Measurements from ENCODE around the gene LSM7. TPM values are rescaled to one million over a fixed set of nuclear protein-coding genes. Genes with fewer than 3 reads are reported as not detected.

The LSM7 gene
- total RNA-seq, 2 donors from 2014 or later = 99.0 to 185 TPM

- Histone ChIP-seq H3K36me3 (no peaks in the 10 kb centered on the region), H3K4me1 (no peaks in the 10 kb centered on the region), H3K27me3 (peaks cover 17% of the 10 kb centered on the region), H3K27ac (no peak overlapping the region), H3K9ac (ENCODE audit: low read depth in 2 of 2, low read length in 2 of 2) (no peak overlapping the region), H3K4me3 (no peak overlapping the region), H3K9me3 (no peaks in the 10 kb centered on the region)
- DNase-seq = no peak
- no peak for TF ChIP-seq CTCF (IDR thresholded peaks at IDR 0.05)
- intact Hi-C loops (cut with DNase I) = no loop called here
These were observed 25.1 kb downstream of the LSM7 start for GRCh38 chr19:2303211-2303798.

- no peak overlapping the region for H3K4me3 ChIP-seq
- no peak overlapping the region for H3K27ac ChIP-seq
- no peak for DNase-seq
- no peaks in the 10 kb centered on the region for H3K9me3 ChIP-seq
- intact Hi-C loops (cut with DNase I) = no loop called here
- no peak overlapping the region for H3K9ac ChIP-seq (ENCODE audit: low read depth in 2 of 2, low read length in 2 of 2)
- peaks cover 14% of the 10 kb centered on the region for H3K27me3 ChIP-seq
- no peak for TF ChIP-seq CTCF (IDR thresholded peaks at IDR 0.05)
- H3K4me1 ChIP-seq = no peaks in the 10 kb centered on the region
- no peaks in the 10 kb centered on the region for H3K36me3 ChIP-seq
These were observed 25.8 kb downstream of the LSM7 start for GRCh38 chr19:2302319-2303210.

- no peak for TF ChIP-seq CTCF (IDR thresholded peaks at IDR 0.05)
- Histone ChIP-seq H3K27me3 (peaks cover 7% of the 10 kb centered on the region), H3K9me3 (no peaks in the 10 kb centered on the region), H3K4me1 (no peaks in the 10 kb centered on the region), H3K36me3 (no peaks in the 10 kb centered on the region), H3K27ac (no peak overlapping the region), H3K4me3 (no peak overlapping the region), H3K9ac (ENCODE audit: low read depth in 2 of 2, low read length in 2 of 2) (no peak overlapping the region)
- intact Hi-C loops (cut with DNase I) = no loop called here
- no peak for DNase-seq
These were observed 27.9 kb downstream of the LSM7 start for GRCh38 chr19:2300533-2300932.

- no peak overlapping the region for H3K27ac ChIP-seq
- peaks cover 1% of the 10 kb centered on the region for H3K4me1 ChIP-seq
- H3K9me3 ChIP-seq = no peaks in the 10 kb centered on the region
- intact Hi-C loops (cut with DNase I) = no loop called here
- H3K36me3 ChIP-seq = no peaks in the 10 kb centered on the region
- H3K4me3 ChIP-seq = no peak overlapping the region
- TF ChIP-seq CTCF (IDR thresholded peaks at IDR 0.05) = no peak
- no peak for DNase-seq
- H3K27me3 ChIP-seq = peaks cover 7% of the 10 kb centered on the region
- no peak overlapping the region for H3K9ac ChIP-seq (ENCODE audit: low read depth in 2 of 2, low read length in 2 of 2)
These were observed 32.2 kb downstream of the LSM7 start for GRCh38 chr19:2296141-2296540.

- Histone ChIP-seq H3K9ac (ENCODE audit: low read depth in 2 of 2, low read length in 2 of 2) (no peak overlapping the region), H3K27me3 (peaks cover 21% of the 10 kb centered on the region), H3K36me3 (no peaks in the 10 kb centered on the region), H3K4me3 (no peak overlapping the region), H3K9me3 (no peaks in the 10 kb centered on the region), H3K27ac (no peak overlapping the region), H3K4me1 (peaks cover 11% of the 10 kb centered on the region)
- no peak for TF ChIP-seq CTCF (IDR thresholded peaks at IDR 0.05)
- intact Hi-C loops (cut with DNase I) = no loop called here
- DNase-seq = no peak
These were observed 33.6 kb downstream of the LSM7 start for GRCh38 chr19:2294687-2295335.

Measured in colonic mucosa (tissue), 4 donors.